H1 (cell line): ENCODE results near the gene MKLN1.

Source experiments
- ASH2L ChIP-seq: fragments of 200-600, 300-600 bp; sonication (generic); IDR thresholded peaks from one replicate; pipeline ENCODE4 v1.7.1; 2017; ENCODE audit warnings: low read length
- CHD7 ChIP-seq: fragments of 300-600 bp; sonication (generic); IDR thresholded peaks from 2 replicates; pipeline ENCODE4 v1.7.1; 2012; ENCODE audit warnings: low read length, moderate library complexity, mild to moderate bottlenecking, inconsistent platforms; ENCODE audit not compliant: insufficient replicate concordance
- CREB1 ChIP-seq: IDR thresholded peaks from 2 replicates; pipeline ENCODE4 v1.6.1; 2012; ENCODE audit warnings: inconsistent platforms
- EP300 ChIP-seq, 2 experiments: IDR thresholded peaks; 1 replicate in 1 of 2; 2 replicates in 1 of 2; pipeline ENCODE4 v1.6.1; 2011 to 2012; ENCODE audit warnings: low read depth in 2 of 2, low read length in 2 of 2, mild to moderate bottlenecking in 2 of 2, borderline replicate concordance in 1 of 2, inconsistent platforms in 1 of 2, moderate library complexity in 1 of 2
- MAX ChIP-seq: IDR thresholded peaks from 2 replicates; pipeline ENCODE4 v1.6.1; 2012; ENCODE audit warnings: inconsistent platforms
- POLR2A ChIP-seq, 2 experiments: IDR thresholded peaks; 1 replicate in 1 of 2; 2 replicates in 1 of 2; pipeline ENCODE4 v1.6.1; 2011; ENCODE audit warnings: low read depth in 2 of 2, low read length in 2 of 2, mild to moderate bottlenecking in 2 of 2; ENCODE audit errors: control extremely low read depth in 1 of 2
- POLR2AphosphoS5 ChIP-seq: IDR thresholded peaks from 2 replicates; pipeline ENCODE4 v1.6.1; 2011; ENCODE audit warnings: low read depth, low read length
- RBBP5 ChIP-seq: IDR thresholded peaks from 2 replicates; pipeline ENCODE4 v1.7.1; 2012; ENCODE audit warnings: low read depth, mild to moderate bottlenecking, inconsistent platforms, low read length, moderate library complexity, borderline replicate concordance
- SIRT6 ChIP-seq: IDR thresholded peaks from one replicate; pipeline ENCODE4 v1.7.1; 2012; ENCODE audit warnings: low read length, inconsistent platforms
- SP1 ChIP-seq: IDR thresholded peaks from 2 replicates; pipeline ENCODE4 v1.6.1; 2011; ENCODE audit warnings: low read depth, low read length
- TBP ChIP-seq: IDR thresholded peaks from 2 replicates; pipeline ENCODE4 v1.6.1; 2011; ENCODE audit warnings: low read depth, low read length, improper control_type of control experiment
- ZNF274 ChIP-seq: IDR thresholded peaks from 2 replicates; pipeline ENCODE4 v1.7.0; 2012; ENCODE audit warnings: low read length, borderline replicate concordance; ENCODE audit errors: extremely low read depth
- TF ChIP-seq, protein P1 (sequence below), 3 experiments: IDR thresholded peaks; 1 replicate in 2 of 3; 2 replicates in 1 of 3; pipeline versions ENCODE4 v1.5.1 to v1.6.1; 2011; ENCODE audit warnings: low read length in 3 of 3, mild to moderate bottlenecking in 3 of 3, inconsistent platforms in 2 of 3, low read depth in 1 of 3, moderate library complexity in 1 of 3; ENCODE audit not compliant: insufficient read depth in 1 of 3; ENCODE audit errors: control extremely low read depth in 1 of 3

GRCh38 chr7:131497454-131497853, 169.8 kb downstream of the MKLN1 start:
- peak; percentile 77 for TF ChIP-seq POLR2AphosphoS5
- TF ChIP-seq, protein P1, sequence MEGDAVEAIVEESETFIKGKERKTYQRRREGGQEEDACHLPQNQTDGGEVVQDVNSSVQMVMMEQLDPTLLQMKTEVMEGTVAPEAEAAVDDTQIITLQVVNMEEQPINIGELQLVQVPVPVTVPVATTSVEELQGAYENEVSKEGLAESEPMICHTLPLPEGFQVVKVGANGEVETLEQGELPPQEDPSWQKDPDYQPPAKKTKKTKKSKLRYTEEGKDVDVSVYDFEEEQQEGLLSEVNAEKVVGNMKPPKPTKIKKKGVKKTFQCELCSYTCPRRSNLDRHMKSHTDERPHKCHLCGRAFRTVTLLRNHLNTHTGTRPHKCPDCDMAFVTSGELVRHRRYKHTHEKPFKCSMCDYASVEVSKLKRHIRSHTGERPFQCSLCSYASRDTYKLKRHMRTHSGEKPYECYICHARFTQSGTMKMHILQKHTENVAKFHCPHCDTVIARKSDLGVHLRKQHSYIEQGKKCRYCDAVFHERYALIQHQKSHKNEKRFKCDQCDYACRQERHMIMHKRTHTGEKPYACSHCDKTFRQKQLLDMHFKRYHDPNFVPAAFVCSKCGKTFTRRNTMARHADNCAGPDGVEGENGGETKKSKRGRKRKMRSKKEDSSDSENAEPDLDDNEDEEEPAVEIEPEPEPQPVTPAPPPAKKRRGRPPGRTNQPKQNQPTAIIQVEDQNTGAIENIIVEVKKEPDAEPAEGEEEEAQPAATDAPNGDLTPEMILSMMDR (IDR thresholded peaks at IDR 0.05; ENCODE audit: control extremely low read depth in 1 of 3, insufficient read depth in 1 of 3, low read depth in 1 of 3, low read length in 3 of 3): no peak
- TF ChIP-seq SIRT6: no peak
- peak in 1 of 2 experiments; percentile 26; a peak in 1 of 3 replicates for TF ChIP-seq POLR2A (IDR thresholded peaks at IDR 0.05; ENCODE audit: control extremely low read depth in 1 of 2, low read depth in 2 of 2, low read length in 2 of 2)
- no peak for TF ChIP-seq EP300 (IDR thresholded peaks at IDR 0.05; ENCODE audit: borderline replicate concordance in 1 of 2, low read depth in 2 of 2, low read length in 2 of 2)
- TF ChIP-seq ZNF274: no peak
- TF ChIP-seq ASH2L: no peak
- no peak for TF ChIP-seq TBP
- no peak for TF ChIP-seq SP1
- no peak for TF ChIP-seq MAX
- no peak for TF ChIP-seq CREB1
- TF ChIP-seq CHD7: no peak
- no peak for TF ChIP-seq RBBP5
